GM10248 (cell line): ENCODE measurements around the gene RDH8.

Source experiments
- CTCF ChIA-PET: fragments of 300-600 bp; sonication (Branson Sonifier 250); formaldehyde crosslinking; extraction: SDS; loops from one replicate; lab custom pipeline; 2021; ENCODE audit warnings: antibody characterized with exemption; lab: Yijun Ruan, JAX
- POLR2A ChIA-PET: fragments of 350-650 bp; sonication (Branson Sonifier 250); formaldehyde crosslinking; extraction: SDS; loops from one replicate; lab custom pipeline; 2020; ENCODE audit warnings: antibody characterized with exemption; lab: Yijun Ruan, JAX
- DNase-seq: peaks from one replicate; pipeline ENCODE4 v3.0.0; 2012; ENCODE audit errors: extremely low spot score
- TF ChIP-seq, protein P1 (sequence below): IDR thresholded peaks from 2 replicates; pipeline ENCODE4 v1.5.1; 2012; ENCODE audit warnings: mild to moderate bottlenecking, low read depth; ENCODE audit errors: extremely low read depth, missing control alignments, control extremely low read depth

Gene RDH8

DNA sequence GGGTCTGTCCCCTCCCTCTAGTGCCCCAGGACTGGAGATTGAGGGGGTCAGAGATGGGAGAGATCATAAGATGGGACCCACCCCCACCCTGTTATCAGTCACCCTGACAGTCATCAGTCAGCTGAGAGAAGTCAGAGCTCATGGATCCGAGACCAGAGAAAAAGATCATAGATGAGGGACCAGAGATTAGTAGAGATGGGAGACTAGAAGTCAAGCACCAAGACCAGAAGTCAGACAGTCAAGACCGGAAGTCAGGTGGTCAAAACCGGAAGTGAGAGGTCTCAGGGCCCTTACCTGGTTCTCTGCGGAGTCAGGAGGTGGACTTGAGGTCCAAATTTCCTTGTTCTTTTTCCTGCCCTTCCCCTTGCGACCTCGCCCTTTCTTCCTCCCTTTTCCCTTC is 10.0 kb upstream of the RDH8 start:
- ChIA-PET POLR2A (no interaction called here), CTCF (no interaction called here)
- DNase-seq = no peak
- TF ChIP-seq, protein P1, sequence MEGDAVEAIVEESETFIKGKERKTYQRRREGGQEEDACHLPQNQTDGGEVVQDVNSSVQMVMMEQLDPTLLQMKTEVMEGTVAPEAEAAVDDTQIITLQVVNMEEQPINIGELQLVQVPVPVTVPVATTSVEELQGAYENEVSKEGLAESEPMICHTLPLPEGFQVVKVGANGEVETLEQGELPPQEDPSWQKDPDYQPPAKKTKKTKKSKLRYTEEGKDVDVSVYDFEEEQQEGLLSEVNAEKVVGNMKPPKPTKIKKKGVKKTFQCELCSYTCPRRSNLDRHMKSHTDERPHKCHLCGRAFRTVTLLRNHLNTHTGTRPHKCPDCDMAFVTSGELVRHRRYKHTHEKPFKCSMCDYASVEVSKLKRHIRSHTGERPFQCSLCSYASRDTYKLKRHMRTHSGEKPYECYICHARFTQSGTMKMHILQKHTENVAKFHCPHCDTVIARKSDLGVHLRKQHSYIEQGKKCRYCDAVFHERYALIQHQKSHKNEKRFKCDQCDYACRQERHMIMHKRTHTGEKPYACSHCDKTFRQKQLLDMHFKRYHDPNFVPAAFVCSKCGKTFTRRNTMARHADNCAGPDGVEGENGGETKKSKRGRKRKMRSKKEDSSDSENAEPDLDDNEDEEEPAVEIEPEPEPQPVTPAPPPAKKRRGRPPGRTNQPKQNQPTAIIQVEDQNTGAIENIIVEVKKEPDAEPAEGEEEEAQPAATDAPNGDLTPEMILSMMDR = no peak

DNA sequence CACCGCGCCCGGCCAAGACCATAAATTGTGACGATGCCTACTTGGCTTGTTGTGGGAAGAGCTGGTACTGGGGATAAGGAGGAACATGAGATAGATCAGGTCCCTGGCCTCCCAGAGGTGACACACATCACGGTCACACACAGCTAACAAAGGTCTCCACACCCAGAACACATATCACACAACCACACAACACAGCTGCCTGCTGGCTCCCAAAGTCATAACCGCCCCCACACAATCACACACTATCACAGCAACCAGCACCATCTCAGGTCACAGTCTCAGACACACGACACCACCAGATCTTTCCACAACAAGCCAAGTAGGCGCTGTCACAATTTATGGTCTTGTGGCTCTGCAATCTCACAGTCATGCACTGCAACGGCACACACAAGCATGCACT is 8.7 kb upstream of the RDH8 start:
- POLR2A ChIA-PET = no interaction called here

DNA sequence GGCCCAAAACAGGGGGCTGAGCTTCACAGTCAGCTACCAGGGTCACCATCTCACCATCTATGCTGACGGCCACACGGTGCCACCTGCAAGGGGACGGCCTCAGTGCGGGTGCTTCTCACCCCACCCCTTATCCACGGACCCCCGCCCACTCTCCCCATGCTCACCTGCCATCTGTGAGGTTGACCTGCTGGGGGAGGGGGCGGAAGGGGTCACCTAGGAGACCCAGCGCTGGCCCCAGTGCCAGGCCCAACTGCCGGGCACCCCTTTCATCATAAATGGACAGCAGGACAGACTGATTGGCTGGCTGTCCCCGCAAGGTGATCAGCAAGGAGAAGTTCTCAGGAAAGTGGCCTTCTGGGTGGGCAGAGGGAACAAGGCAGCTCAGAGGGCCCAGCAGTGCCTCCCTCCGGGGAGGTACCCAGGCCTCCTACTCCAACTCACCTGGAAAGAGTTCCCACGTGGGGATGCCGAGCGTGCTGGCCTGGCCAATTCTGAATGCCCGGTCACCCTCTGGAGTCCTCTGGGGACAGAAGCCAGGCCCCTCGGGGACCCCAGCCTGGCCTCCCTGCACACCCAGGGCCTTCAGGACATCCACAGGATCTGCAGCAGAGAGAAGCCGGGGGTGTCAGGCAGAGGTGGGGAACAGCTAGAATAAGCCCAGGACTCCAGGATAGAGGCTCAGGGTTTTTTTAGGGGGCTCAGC is 7.5 kb upstream of the RDH8 start:
- DNase-seq = no peak
- POLR2A ChIA-PET = interaction anchor here (0.5 kb wide), 1 partner anchor 113 kb away, joined by 4 read pairs; no protein-coding TSS in a partner anchor
- TF ChIP-seq, protein P1 = no peak
- CTCF ChIA-PET = no interaction called here

More for the DNA sequence above, 8.7 kb upstream of the RDH8 start:
- TF ChIP-seq, protein P1 = no peak
- DNase-seq = no peak
- CTCF ChIA-PET = no interaction called here

DNA sequence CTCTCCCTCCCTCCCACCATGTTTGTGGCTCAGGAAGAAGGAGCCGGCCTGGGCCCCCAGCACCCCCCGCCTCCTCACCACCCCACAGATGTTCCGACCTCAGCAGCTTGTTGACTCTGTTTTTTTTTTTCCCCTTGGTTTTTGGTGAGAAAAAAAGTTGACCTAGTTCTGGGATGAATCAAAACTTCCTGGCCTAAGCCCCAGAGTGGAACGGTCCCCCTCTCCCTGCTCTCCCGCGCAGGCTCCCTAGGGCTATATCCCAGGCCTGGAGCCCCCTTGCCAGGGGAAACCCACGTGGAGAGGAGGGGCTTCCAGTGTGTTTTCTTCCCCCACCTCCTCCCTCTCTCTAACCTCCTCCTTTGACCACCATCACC is 7.0 kb upstream of the RDH8 start:
- no peak for DNase-seq
- TF ChIP-seq, protein P1 = no peak
- POLR2A ChIA-PET = no interaction called here
- CTCF ChIA-PET = no interaction called here

DNA sequence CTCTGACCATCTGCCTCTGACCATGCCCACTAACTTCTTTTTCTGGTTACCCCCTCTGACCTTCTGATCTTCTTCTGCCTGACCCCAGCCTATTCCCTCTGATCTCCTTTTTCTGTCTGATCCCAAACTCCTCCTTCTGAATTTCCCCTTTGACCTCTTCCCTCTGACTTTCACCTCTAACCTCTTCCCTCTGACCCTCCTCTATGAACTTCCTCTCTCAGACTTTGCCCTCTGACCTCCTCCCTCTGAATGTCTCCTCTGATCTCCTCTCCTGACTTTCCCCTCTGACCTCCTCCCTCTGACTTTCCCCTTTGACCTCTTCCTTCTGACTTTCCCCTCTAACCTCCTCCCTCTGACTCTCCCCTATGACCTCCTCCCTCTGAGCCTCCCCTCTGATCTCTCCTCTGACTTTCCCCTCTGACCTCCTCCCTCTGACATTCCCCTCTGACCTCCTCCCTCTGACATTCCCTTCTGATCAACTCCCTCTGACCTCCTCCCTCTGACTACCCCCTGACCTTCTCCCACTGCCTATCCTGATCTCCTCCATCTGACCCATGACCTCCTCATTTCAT is 6.4 kb upstream of the RDH8 start:
- ChIA-PET CTCF (no interaction called here), POLR2A (no interaction called here)
- TF ChIP-seq, protein P1 = no peak
- no peak for DNase-seq

DNA sequence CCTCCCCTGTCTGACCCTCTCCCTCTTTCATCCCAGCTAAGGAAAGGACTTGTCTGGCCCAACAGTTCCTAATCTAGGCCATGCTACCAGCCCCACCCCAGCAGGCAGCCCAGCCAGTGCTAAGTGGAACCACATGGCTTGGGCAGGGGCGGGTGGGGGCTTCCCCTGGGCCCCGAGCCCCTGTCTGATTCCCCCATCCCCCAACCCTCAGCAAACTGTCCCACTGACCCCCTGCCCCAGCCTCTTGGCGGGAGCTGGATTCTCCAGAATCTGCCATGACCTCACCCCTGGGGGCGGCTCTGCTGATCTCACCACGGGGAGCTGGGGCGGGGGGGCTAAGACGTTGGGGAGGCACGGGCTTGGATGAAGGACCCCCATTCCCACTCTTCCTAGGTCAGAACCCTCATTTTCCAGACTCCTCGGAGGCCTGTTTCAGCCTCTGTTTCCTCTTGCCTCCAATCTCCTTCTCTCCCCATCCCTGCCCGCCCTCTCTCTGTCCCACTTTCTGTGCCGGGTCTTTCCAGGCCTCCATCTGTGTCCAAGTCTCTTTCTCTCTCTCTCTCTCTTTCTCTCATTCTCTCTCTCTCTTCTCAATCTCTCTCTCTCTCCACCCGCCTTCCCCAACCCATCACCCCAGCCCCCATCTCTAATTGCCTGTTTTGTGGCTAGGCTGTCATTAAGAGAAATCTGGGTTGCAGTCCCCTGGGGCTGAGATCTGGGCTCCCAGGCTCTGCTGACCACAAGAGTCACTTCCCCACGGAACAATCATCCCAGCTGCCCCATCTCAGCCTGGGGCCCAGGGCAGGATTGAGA is 5.7 kb upstream of the RDH8 start:
- ChIA-PET POLR2A (no interaction called here), CTCF (interaction anchor here (0.7 to 1.4 kb wide), 2 partner anchors 7 to 29 kb away, joined by 4 to 5 read pairs; no protein-coding TSS in a partner anchor)
- DNase-seq = no peak
- TF ChIP-seq, protein P1 = no peak
